HG03571 (cell line): ENCODE measurements around the gene C5AR2.
"Not testable (repeated sequence)": the region's sequence is repeated elsewhere in the genome, so short reads cannot be mapped to it uniquely, and the experiment has no call there.

Source experiments
- ATAC-seq: cut with Tn5 transposase; IDR thresholded peaks from one replicate; pipeline ENCODE4 v1.9.1; 2021; ENCODE audit not compliant: unreplicated experiment

C5AR2 gene

GRCh38 chr19:47323409-47323808, 8.6 kb upstream of the C5AR2 start:
- no peak for ATAC-seq

GRCh38 chr19:47323872-47324271, 8.1 kb upstream of the C5AR2 start:
- no peak for ATAC-seq

- no peak for ATAC-seq
These were observed 7.5 kb upstream of the C5AR2 start for GRCh38 chr19:47324502-47324901.

- no peak for ATAC-seq
These were observed 1.5 kb upstream of the C5AR2 start for GRCh38 chr19:47330466-47330869.

GRCh38 chr19:47331490-47331889, 485 bp upstream of the C5AR2 start:
- no peak for ATAC-seq

- not testable (repeated sequence) for ATAC-seq
These were observed 5.1 kb downstream of the C5AR2 start for GRCh38 chr19:47336765-47337718.

GRCh38 chr19:47339196-47339880, 7.4 kb downstream of the C5AR2 start:
- ATAC-seq = no peak

- ATAC-seq = no peak
These were observed 8.7 kb downstream of the C5AR2 start for GRCh38 chr19:47340477-47341208.

GRCh38 chr19:47341734-47342133, 9.8 kb downstream of the C5AR2 start:
- ATAC-seq = no peak

- ATAC-seq = no peak
These were observed 11.3 kb downstream of the C5AR2 start for GRCh38 chr19:47343194-47343802.

- ATAC-seq = no peak
These were observed 12.4 kb downstream of the C5AR2 start for GRCh38 chr19:47344425-47344824.

- ATAC-seq = not testable (repeated sequence)
These were observed 14.0 kb downstream of the C5AR2 start for GRCh38 chr19:47346024-47346423.

GRCh38 chr19:47348819-47349795, 17.1 kb downstream of the C5AR2 start, which contains the start of gene DHX34:
Gene DHX34, plus strand, starts transcription at chr19:47349315. Its CDS starts 3,716 bp downstream, at chr19:47353031.
- ATAC-seq = peak; percentile 87

GRCh38 chr19:47350630-47351029, 18.7 kb downstream of the C5AR2 start:
- no peak for ATAC-seq

GRCh38 chr19:47351548-47351947, 19.6 kb downstream of the C5AR2 start:
- ATAC-seq = no peak

GRCh38 chr19:47352095-47352494, 20.1 kb downstream of the C5AR2 start:
- no peak for ATAC-seq

GRCh38 chr19:47353307-47353712, 21.3 kb downstream of the C5AR2 start:
- no peak for ATAC-seq

- ATAC-seq = no peak
These were observed 24.9 kb downstream of the C5AR2 start for GRCh38 chr19:47356900-47357299.

GRCh38 chr19:47357788-47358680, 26.1 kb downstream of the C5AR2 start:
- ATAC-seq = no peak
